ENCODE measurements around the gene POU6F2. TPM values are rescaled to one million over a fixed set of nuclear protein-coding genes. Genes with fewer than 3 reads are reported as not detected.

Gene POU6F2
- total RNA-seq, 1 experiment from 2014 or later: not detected

- DNase-seq (ENCODE audit: low spot score): no peak
- no peaks in the 10 kb centered on the region for H3K4me1 ChIP-seq (ENCODE audit: insufficient read depth, low read length, poor library complexity, severe bottlenecking)
- no peaks in the 10 kb centered on the region for H3K36me3 ChIP-seq (ENCODE audit: insufficient read depth, low read length, poor library complexity, severe bottlenecking)
- peaks cover 8% of the 10 kb centered on the region for H3K27me3 ChIP-seq (replicated peaks; ENCODE audit: insufficient read depth, low read depth, low read length, poor library complexity)
- no peaks in the 10 kb centered on the region for H3K9me3 ChIP-seq (ENCODE audit: low read depth, low read length, poor library complexity, severe bottlenecking)
- H3K4me3 ChIP-seq (ENCODE audit: low read depth, low read length, poor library complexity, severe bottlenecking): no peak overlapping the region
- CTCF ChIA-PET: no interaction called here
- BruUV-seq (replicated peaks): no TSS peak
- H3K27ac ChIP-seq (ENCODE audit: low read depth, low read length, poor library complexity, severe bottlenecking): no peak overlapping the region
- POLR2A ChIA-PET (ENCODE audit: low non-redundant PET): no interaction called here
- TF ChIP-seq EZH2 (IDR thresholded peaks at IDR 0.05; ENCODE audit: borderline replicate concordance, low read depth, low read length, poor library complexity, severe bottlenecking): no peak
- no peak for TF ChIP-seq CTCF (conservative IDR thresholded peaks at IDR 0.05; ENCODE audit: low read depth, low read length)
- intact Hi-C loops (cut with micrococcal nuclease; ENCODE audit: unreplicated experiment): no loop called here
These were observed 244.2 kb downstream of the POU6F2 start for GRCh38 chr7:39221901-39222300.

- H3K4me1 ChIP-seq (ENCODE audit: insufficient read depth, low read length, poor library complexity, severe bottlenecking): no peaks in the 10 kb centered on the region
- no peaks in the 10 kb centered on the region for H3K36me3 ChIP-seq (ENCODE audit: insufficient read depth, low read length, poor library complexity, severe bottlenecking)
- ChIA-PET CTCF (no interaction called here), POLR2A (ENCODE audit: low non-redundant PET) (no interaction called here)
- H3K4me3 ChIP-seq (ENCODE audit: low read depth, low read length, poor library complexity, severe bottlenecking): no peak overlapping the region
- H3K27me3 ChIP-seq (replicated peaks; ENCODE audit: insufficient read depth, low read depth, low read length, poor library complexity): peaks cover 26% of the 10 kb centered on the region
- intact Hi-C loops (cut with micrococcal nuclease; ENCODE audit: unreplicated experiment): no loop called here
- no TSS peak for BruUV-seq (replicated peaks)
- no peak overlapping the region for H3K27ac ChIP-seq (ENCODE audit: low read depth, low read length, poor library complexity, severe bottlenecking)
- TF ChIP-seq EZH2 (IDR thresholded peaks at IDR 0.05; ENCODE audit: borderline replicate concordance, low read depth, low read length, poor library complexity, severe bottlenecking) (no peak), CTCF (conservative IDR thresholded peaks at IDR 0.05; ENCODE audit: low read depth, low read length) (no peak)
- no peaks in the 10 kb centered on the region for H3K9me3 ChIP-seq (ENCODE audit: low read depth, low read length, poor library complexity, severe bottlenecking)
- no peak for DNase-seq (ENCODE audit: low spot score)
These were observed 251.2 kb downstream of the POU6F2 start for GRCh38 chr7:39228946-39229345.

GRCh38 chr7:39233851-39234529 is 256.3 kb downstream of the POU6F2 start:
- no peak overlapping the region for H3K4me3 ChIP-seq (ENCODE audit: low read depth, low read length, poor library complexity, severe bottlenecking)
- TF ChIP-seq EZH2 (IDR thresholded peaks at IDR 0.05; ENCODE audit: borderline replicate concordance, low read depth, low read length, poor library complexity, severe bottlenecking) (no peak), CTCF (conservative IDR thresholded peaks at IDR 0.05; ENCODE audit: low read depth, low read length) (no peak)
- H3K9me3 ChIP-seq (ENCODE audit: low read depth, low read length, poor library complexity, severe bottlenecking): no peaks in the 10 kb centered on the region
- CTCF ChIA-PET: no interaction called here
- peaks cover 59% of the 10 kb centered on the region for H3K27me3 ChIP-seq (replicated peaks; ENCODE audit: insufficient read depth, low read depth, low read length, poor library complexity)
- POLR2A ChIA-PET (ENCODE audit: low non-redundant PET): no interaction called here
- no peaks in the 10 kb centered on the region for H3K36me3 ChIP-seq (ENCODE audit: insufficient read depth, low read length, poor library complexity, severe bottlenecking)
- intact Hi-C loops (cut with micrococcal nuclease; ENCODE audit: unreplicated experiment): no loop called here
- peak; percentile 25 for DNase-seq (ENCODE audit: low spot score)
- no TSS peak for BruUV-seq (replicated peaks)
- H3K4me1 ChIP-seq (ENCODE audit: insufficient read depth, low read length, poor library complexity, severe bottlenecking): no peaks in the 10 kb centered on the region
- no peak overlapping the region for H3K27ac ChIP-seq (ENCODE audit: low read depth, low read length, poor library complexity, severe bottlenecking)

Data from A673 (cell line).